HG03139 (cell line): ENCODE measurements around the gene VWA8.
"Not testable (repeated sequence)": the region's sequence is repeated elsewhere in the genome, so short reads cannot be mapped to it uniquely, and the experiment has no call there.

Experiments used
- ATAC-seq: cut with Tn5 transposase; IDR thresholded peaks from one replicate; pipeline ENCODE4 v1.9.1; 2021; ENCODE audit not compliant: unreplicated experiment

Gene VWA8

GRCh38 chr13:41542281-41542680 is 418.6 kb downstream of the VWA8 start:
- no peak for ATAC-seq

GRCh38 chr13:41541142-41541938 is 419.6 kb downstream of the VWA8 start:
- ATAC-seq, result no peak

GRCh38 chr13:41540240-41540639 is 420.7 kb downstream of the VWA8 start:
- not testable (repeated sequence) for ATAC-seq

- no peak for ATAC-seq
Observed at GRCh38 chr13:41533266-41534052, 427.4 kb downstream of the VWA8 start.

GRCh38 chr13:41528021-41528420 is 432.9 kb downstream of the VWA8 start:
- ATAC-seq, result no peak

GRCh38 chr13:41520660-41521630 is 440.0 kb downstream of the VWA8 start:
- ATAC-seq, result no peak

GRCh38 chr13:41520016-41520659 is 440.8 kb downstream of the VWA8 start:
- ATAC-seq, result no peak
